GM19351 (cell line): ENCODE results near the gene THEM5.

ENCODE experiments used
- ATAC-seq: cut with Tn5 transposase; IDR thresholded peaks from one replicate; pipeline ENCODE4 v1.9.1; 2021; ENCODE audit warnings: mild to moderate bottlenecking, moderate library complexity; ENCODE audit not compliant: unreplicated experiment

Gene THEM5

DNA sequence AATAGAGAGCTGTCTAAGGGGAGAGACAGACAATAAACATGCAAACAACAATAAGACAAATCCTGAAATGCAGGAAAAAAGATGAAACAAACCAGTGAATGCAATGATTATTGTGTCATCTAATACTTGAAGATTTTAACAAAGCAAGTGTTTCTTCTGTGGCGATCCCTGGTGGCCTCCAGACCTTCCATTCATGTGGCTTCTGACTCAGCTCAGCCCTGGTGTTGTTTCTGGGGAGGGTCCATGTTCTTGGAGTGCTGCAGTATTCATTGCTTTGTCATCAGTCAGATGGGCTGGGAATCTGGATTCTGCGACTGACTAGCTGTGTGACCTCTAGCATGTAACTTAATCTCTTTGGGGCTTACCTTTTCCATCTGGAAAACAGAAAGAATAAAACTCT, 12.4 kb downstream of the THEM5 start:
- ATAC-seq: no peak

DNA sequence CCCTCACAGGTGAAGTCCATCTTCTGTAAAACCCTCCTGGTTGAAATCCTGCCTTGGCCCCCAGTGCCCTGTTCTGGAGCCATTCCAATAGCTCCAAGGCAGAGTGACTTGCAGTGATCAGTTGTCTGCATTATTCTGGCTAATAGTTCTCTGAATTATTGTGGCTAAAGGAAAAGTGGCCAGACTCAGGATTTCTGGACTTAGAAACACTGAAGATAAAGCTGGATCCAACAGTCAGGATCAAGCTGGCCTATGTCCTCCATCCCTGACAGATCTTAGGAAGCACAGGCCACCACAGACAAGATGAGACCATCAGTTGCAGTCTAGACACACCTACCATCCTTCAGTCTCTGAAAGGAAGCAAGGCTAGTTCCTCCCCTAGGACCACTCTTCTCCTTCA, 13.1 kb downstream of the THEM5 start:
- ATAC-seq: no peak

DNA sequence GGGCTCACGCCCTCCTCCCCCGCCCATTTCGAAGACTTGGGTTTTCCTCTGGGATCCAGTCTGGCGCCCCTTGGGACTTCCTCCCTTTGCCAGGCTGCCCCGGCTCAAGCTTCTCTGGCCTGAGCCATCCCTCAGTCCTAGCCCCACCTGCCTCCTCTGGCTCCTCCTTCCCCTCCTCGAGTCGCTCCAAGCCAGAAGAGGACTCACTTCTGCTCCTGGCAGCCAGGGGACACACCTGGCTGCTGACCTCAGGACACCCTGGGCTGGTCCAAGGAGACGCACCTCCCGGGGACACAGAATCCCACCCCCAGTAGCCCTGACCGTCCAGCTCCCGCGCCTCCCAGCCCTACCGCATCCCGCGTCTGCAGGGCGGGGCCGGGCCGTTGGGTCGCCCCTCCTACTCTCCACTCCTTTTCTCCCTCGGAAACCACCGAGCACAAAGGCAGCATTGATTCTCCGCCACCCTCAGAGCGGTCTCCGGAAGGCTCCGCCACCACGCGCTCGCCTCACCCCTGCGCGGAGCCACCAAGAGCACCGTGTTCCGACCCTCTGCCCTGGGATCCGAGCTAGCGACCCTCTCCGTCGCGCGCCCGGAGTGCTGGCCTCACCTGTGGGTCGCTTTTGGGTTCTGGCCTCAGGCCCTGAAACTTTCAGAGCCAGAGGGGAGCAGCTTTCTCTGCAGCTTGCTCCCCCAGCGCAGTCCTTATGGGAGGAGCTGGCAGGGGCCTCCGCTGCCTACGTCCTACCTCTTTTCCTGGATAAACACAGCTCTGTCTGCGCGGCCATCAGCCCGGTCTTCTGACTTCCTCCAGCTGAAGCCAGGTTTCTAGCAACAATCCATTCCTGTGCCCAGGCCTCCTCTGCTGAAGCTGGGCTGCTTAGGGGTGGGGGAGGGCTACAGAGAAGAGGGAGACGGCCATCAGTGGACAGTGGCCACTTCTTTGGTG, 13.8 kb downstream of the THEM5 start, which contains the start of gene C2CD4D:
C2CD4D (minus strand) TSS at position 364 of the 947 bp plus-strand sequence. CDS start 831 bp downstream, outside the sequence.
- ATAC-seq: no peak

GRCh38 chr1:151839082-151839412, 14.5 kb downstream of the THEM5 start:
- no peak for ATAC-seq

DNA sequence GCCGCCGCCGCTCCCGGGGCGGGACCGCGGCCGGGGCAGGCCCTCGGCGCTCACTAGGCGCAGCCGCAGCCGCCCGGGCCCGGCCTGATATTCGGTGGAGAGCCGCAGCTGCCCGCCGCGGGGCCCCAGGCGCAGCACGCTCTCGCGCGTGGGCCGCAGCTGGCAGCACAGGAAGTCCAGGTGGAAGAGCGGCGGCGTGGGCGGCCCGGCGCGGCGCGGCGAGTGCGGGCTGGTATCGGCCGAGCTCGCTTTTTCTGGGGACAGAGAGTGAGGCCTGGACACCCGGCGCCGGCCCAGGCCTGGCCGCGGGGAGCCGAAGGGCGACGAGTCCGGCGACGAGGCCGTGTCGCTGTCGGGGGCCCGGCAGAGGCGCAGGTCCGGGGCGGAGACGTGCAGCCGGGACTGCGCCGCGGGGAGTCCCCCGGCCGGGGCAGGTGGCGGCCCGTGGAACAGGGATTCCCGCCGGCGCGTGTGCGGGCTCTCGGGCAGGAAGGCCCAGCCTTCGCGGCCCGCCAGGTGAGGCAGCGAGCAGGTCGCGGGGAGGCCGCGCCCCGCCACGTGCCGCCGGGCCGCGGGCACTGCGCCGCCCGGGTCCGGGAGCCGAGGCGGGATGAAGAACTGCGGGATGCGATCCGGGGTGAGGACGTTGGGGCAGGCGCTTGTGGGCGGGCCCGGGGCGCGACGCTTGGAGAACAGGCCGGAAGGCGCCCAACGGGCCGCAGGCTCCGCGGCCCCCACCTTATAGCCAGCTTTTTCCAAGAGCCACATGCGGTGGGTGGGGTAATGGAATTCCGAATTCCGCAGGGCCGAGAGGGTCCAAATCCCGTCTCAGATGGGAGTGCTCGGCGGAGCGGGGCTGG, 15.1 kb downstream of the THEM5 start:
- ATAC-seq: no peak

DNA sequence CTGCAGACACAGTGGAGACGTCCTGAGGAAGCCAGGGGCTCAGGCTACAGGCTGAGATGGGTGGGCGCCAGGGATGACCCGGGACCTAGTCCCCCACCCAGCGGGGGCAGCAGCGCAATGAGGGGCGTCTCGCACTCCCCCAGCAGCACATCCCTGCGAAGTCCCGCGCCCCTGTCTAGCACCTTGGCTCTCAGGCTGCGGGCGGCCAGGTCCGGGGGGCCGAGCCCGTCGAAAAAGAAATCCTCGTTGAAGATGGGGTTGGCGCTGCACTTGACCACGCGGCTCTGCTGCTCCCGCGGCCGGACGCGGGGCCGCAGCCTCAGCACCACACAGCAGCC, 15.7 kb downstream of the THEM5 start:
- no peak for ATAC-seq

DNA sequence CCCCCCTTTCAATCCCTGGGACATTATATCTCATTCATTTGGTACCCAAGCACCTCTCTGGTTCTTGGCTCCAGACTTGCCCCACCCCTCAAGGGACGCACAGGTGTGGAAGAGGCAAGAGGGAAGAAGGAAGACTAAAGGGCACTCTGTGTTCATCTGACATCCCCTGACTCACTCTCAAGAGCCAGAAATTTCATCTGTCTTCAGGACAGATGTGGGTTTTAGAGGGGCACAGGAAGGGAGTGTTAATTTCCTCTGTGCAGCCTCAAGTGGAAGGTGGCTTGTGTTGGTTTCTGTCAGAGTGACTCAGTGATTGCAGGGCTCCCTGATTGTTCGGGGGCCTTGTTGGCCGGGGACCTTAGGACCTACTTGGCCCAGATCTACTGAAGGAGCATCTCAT, 16.3 kb downstream of the THEM5 start:
- ATAC-seq: no peak

- ATAC-seq: no peak
These were observed 17.9 kb downstream of the THEM5 start for GRCh38 chr1:151835596-151835995.

DNA sequence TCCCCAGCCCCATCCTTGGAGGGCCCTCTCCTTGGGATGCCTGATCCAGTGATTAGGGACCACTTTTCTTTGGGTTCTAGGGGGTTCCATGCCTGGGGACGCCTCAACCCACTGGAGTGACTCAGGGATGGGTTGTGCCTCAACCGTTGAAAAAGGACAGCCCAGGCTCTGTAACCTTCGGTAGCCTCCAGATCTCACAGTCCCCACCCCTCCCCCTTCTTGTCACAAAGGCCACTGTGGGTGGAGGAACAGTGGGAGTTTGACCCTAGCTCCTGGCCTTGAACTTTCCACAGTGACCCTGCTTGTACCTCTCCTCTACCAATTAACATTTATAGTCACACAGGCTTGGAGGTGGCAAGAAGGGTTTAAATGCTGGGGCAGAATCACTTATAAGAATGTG, 19.3 kb downstream of the THEM5 start:
- no peak for ATAC-seq

DNA sequence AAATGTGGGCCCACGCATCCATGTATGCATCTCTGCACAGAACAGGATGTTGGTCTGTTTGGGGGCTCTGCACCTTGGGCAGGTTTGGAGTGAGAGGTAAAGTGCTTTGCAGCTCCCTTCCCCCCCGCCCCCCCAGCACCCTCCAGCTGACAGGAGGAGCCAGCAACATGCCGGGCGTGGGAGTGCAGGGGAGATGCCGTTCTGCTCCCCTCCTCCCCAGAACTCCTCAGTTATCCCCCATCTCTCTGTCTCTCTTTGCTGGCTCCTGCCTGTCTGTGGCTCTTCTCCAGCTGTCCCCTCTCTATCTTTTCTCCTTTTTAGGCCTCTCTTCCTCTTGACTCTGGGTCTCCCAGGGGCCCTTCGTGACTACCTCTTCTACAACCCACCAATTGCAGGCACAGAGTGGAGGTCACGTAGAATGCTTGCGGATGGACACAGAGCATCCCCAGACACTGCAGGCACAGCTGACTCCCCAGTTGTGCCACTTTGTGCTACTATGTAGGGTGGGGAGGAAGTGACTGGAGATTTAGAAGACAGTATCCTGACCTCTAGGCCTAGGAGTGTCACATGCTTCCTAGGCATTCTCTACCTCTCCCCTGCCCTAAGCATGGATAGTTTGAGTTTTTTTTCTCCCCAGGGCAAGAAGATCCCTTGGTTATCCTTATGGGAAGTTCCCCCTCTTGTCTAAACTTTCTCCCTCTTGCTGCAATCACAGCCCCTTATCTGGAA, 20.2 kb downstream of the THEM5 start:
- no peak for ATAC-seq

DNA sequence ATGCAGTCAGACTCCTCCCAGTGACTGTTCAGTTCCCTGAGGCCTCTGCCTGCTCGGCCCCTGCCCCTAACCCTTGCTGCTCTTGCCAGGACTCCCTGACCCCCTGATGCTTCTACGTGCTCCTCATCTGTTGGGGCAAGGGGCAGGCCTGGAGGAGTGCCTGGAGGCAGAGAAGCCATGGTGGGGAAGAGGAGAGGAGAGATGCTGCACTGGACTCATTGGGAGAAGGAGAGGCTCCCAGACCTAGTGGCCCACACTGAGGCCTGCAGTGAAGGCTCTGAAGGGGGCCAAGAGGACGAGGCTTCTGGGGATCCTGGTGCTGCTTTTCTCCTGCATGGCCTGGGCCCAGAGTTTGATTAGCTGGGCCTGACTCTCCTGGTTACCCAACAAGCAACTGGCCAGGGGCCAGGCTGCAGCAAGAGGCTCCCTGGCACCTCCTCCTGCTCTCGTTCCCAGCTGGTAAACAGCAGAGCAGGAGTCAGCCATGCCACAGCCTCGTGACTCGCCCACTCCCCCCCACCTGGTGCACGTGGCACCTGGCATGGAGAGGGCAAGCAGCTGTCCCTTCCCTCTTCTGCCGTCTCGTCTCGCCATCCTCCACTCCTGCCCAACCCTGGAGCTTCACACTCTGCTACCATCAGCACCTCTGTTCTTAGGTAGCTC, 21.1 kb downstream of the THEM5 start:
- no peak for ATAC-seq

GRCh38 chr1:151831605-151832004, 21.9 kb downstream of the THEM5 start, which contains the start of gene RORC:
RORC (minus strand) TSS chr1:151831802; CDS start chr1:151831764, 38 bp downstream.
- ATAC-seq: no peak

DNA sequence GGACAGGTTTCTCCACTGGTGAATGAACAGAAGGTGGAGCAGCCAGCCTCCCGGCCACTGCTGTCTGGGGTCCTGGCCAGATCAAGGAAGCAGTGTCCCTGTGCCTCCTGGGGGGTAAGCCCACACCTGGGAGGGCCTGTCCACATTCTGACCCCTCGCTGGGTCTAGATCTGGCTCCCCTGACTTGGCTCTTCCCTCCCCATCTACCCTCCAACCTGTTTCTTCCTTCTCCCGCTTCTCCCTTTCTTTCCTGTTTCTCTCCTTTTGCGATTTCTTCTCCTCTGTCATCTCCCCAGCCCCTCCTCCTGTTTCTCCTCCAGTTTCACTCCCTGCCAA, 22.3 kb downstream of the THEM5 start:
- ATAC-seq: no peak

GRCh38 chr1:151830055-151830454, 23.5 kb downstream of the THEM5 start:
- no peak for ATAC-seq

GRCh38 chr1:151829352-151830046, 24.0 kb downstream of the THEM5 start:
- no peak for ATAC-seq

DNA sequence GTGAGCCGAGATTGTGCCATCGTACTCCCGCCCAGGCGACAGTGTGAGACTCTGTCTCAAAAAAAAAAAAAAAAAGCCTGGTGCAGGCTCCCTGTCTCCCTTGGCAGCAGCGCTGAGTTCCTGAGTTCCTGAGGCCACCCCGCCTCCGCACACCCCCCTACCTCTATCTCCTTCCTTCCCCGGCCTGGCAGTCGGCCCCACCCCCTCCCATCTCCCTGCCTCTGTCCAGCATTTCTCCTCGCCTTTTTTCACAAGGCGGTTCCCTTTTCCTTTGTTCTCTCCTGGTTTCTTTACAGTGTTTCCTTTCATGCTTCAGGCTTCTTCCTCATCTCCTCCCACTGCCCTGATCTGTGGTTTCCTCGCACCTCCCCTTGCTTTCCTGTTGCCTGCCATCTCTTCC, 24.6 kb downstream of the THEM5 start:
- no peak for ATAC-seq

DNA sequence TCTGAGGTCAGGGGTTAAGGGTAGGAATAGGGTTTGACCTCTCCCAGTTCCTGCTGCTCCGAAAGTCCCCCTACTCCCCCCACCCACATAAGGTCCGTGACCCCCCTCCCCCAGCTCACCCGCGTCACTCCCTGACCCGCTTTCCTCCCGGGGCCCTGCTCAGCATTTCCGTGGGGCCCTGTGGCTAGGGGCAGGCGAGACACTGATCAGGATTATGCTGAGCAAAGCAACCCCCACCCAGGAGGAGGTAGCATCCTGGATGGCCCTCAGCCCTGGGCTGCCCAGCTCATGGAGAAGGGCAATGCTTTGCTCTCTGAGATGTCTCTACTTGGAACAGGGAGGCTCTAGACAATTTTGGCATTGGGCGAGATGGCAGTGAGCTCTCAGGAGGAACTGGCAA, 25.7 kb downstream of the THEM5 start:
- no peak for ATAC-seq

DNA sequence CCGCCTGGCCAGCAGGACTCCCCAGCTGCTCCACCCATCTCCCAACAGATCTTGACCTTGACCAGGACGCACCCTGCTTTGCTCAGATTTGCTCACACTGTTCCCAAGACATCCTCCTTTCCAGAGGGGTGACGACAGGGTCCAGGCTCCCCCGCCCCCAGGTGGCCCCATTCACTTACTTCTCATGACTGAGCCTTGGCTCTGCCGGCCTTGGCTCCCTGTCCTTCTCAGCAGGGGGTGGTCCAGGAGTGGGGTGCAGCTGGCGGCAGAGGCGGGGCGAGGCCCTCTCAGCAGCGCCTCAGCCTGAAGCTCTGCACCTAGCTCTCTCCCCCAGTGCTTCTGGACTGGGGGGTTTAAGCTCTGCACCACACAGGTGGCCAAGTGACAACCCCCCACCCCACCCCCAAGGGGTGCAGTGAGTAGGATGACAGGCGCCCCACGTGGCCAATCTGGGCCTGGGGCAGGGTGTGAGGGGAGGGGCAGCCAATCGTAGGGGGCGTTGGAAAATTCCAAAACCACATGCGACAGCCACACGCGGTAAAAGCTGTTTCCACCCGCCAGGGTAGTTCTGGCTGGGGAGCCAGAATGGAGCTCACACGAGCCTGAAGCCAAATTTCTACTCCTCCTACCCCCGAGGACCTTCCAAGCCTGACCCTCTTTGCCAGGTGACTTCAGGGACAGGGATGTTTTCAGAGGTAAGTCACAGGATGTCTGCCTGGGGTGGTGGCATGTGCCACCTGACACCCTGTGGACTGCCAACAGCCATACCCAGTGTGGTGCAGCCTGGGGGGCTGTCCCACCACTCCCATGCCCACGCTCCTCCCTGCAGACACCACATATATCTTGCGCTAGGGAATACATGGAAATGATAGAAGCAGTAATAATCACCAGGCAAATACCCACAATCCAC, 27.5 kb downstream of the THEM5 start:
- no peak for ATAC-seq

DNA sequence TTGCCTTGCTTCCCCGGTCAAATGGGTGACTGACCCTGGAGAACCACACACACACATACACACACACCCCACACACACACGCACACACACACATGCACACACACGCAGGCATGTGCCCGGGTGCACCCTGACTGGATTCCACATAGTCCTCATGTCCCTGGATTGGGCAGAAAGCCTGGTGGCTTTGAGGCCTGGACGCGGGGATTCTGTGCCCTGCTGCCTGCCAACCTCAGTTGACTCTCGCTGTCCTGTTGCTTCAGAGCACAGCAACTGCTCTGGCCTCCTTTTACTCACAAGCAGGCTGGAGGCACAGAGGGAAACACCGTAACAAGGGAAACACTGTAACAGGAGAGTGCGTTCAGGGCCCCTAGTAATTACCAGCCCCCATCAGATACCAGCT, 28.3 kb downstream of the THEM5 start:
- ATAC-seq: no peak
